Measurements from ENCODE around the gene CCDC142.

GRCh38 chr2:74526649-74527230 lies 43.9 kb upstream of the CCDC142 start:
- TF ChIP-seq TAF1 (IDR thresholded peaks at IDR 0.05; ENCODE audit: borderline replicate concordance, insufficient read depth, low read length), result no peak
- no peak for TF ChIP-seq SIN3A (IDR thresholded peaks at IDR 0.05; ENCODE audit: borderline replicate concordance, insufficient read depth, low read length)

Measured in PFSK-1 (cell line).